Stimulated activated CD8-positive, alpha-beta memory T cell treated with anti-CD3 and anti-CD28 coated beads, Interleukin-4, amount 100 ng/mL, for 24 hours (primary cell): Measurements from ENCODE around the gene RIN2.
"Not testable (repeated sequence)": the region's sequence is repeated elsewhere in the genome, so short reads cannot be mapped to it uniquely, and the experiment has no call there.

Experiments used
- DNase-seq: peaks from one replicate; pipeline ENCODE4 v3.0.0-alpha.2; 2020; ENCODE audit warnings: low read depth

RIN2 gene

DNA sequence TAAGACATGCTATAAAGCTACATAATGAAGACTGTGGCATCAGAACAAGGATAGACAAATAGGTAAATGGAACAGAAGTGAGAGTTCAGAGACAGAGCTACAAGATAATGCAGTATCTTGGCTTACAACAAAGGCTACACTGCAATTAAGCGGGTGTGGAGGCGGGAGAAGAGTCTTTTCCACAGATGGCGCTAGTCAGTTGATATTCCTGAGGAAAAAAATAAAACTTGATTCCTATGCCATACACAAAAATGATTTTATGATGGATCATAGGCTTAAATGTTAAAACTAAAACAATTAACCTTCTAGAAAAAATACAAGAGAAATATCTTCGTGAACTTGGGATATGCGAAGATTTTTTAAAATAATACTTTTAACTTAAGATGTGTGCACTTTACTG lies 31.0 kb downstream of the RIN2 start:
- no peak for DNase-seq

- DNase-seq, result no peak
These were observed 31.4 kb downstream of the RIN2 start for GRCh38 chr20:19789446-19789845.

DNA sequence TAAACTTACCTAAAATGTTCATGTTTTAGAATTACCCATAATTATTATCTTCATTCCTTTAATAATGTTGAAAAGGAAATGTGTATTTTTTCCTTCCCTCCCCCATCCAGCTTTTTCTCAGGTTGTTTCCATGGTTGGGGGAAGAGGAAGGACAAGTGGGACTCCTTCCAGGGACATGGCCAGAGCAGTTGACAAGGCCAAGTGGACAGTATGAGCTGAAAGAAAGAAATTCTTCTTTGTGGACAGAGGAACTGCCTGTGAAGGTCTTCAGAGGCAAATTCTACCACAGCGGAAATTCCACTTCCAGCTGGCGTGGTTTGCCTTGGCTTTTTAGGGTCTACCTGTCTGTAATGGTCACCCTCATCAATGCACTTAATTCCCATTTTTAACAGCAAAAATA lies 33.8 kb downstream of the RIN2 start:
- DNase-seq, result no peak

- no peak for DNase-seq
These were observed 35.7 kb downstream of the RIN2 start for GRCh38 chr20:19793716-19794115.

GRCh38 chr20:19794941-19795340 lies 36.9 kb downstream of the RIN2 start:
- no peak for DNase-seq

DNA sequence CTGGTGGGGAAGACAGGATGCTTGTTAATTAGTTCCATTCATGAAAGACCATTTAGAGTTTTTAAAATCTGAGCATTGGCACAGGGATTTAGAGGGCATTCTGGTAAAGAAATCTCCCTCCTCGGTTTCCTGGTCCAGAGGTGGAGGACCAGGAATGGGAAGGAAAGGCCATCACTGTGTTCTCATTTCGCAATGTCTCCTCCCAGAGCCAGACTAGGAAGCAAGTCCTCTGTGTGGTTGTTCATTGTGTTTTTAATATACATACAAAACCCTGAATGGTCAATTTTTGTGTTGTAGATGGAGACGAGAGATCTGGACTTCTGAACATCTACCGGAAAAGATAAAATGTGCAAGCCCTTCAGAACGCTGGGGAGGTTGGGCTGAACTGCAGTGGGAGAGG lies 41.3 kb downstream of the RIN2 start:
- no peak for DNase-seq

GRCh38 chr20:19802099-19802491 lies 44.0 kb downstream of the RIN2 start:
- DNase-seq, result no peak

DNA sequence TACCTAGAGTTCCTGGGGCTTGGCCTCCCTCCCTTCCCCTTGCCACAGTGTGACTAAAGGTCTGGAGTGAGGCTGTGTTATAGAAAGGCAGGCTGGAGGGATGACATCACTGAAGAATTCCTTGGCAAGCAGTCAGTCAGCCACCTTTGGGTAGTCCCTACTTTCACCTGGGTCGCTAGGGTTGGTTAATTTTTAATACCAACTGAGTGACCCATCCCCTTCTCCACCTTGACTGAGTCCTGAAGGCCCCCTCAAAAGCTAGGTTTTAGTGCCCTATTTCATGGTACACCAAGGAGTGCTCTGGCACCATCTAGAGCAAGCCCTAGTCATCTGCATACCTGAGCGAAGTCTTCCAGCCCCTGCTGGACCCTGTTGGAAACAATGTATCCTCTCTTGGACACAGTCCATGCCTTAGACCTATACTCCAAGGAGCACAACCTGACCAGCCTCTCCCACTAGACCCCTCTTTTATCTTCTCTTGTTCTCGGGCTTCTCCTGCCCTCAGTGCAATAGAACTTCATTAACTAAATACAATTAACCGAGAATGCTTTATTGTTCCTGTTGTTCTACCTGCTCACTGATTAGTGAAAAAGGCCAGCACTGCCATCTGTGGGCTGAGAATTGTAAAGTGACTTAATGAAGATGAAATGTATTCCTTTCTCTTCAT lies 44.6 kb downstream of the RIN2 start:
- DNase-seq, result no peak

GRCh38 chr20:19806276-19806675 lies 48.2 kb downstream of the RIN2 start:
- DNase-seq, result not testable (repeated sequence)

GRCh38 chr20:19806806-19807190 lies 48.7 kb downstream of the RIN2 start:
- DNase-seq, result no peak

GRCh38 chr20:19807191-19807945 lies 49.3 kb downstream of the RIN2 start:
- DNase-seq, result no peak
